ENCODE measurements around the gene ZNHIT6. TPM values are rescaled to one million over a fixed set of nuclear protein-coding genes. Genes with fewer than 3 reads are reported as not detected.

ZNHIT6 gene
- total and polyA plus RNA-seq, 2 donors (not counting 3 experiments of a cell fraction or from before 2014, with no cell fraction given), result 7.3 to 18.8 TPM

DNA sequence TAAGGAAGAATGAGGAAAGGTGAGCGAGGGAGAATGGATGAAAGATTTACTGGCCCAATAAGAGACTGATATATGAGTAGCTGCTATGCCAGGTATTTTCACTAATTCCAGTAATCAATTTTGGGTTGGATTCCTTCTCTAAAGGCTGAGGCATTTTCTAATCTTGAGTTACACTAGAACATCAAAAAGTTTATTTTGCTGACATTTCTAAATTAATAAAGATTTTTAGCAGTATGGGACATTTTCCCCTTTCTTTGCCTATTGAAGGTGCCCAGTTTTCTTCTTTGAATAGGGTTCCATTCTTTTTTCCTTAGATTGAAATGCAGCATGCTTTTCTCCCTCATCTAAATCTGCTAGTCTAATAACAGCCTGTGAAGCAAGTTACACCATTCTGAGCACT lies 52.9 kb downstream of the ZNHIT6 start:
- no peaks in the 10 kb centered on the region for H3K36me3 ChIP-seq (ENCODE audit: control insufficient read depth in 2 of 2, extremely low read depth in 1 of 2, insufficient read depth in 2 of 2, low read length in 2 of 2)
- no peaks in the 10 kb centered on the region for H3K27me3 ChIP-seq (ENCODE audit: control insufficient read depth in 2 of 2, insufficient read depth in 2 of 2, low read length in 2 of 2)
- no peak for FAIRE-seq
- TF ChIP-seq EZH2 (IDR thresholded peaks at IDR 0.05; ENCODE audit: borderline replicate concordance, low read depth, low read length, severe bottlenecking), result no peak
- TF ChIP-seq POLR2A (IDR thresholded peaks at IDR 0.05; ENCODE audit: low read depth, low read length), result no peak
- no peak for TF ChIP-seq GATA2 (IDR thresholded peaks at IDR 0.05; ENCODE audit: insufficient read depth, insufficient read length, low read depth, low read length)
- no peak for TF ChIP-seq JUN (IDR thresholded peaks at IDR 0.05; ENCODE audit: borderline replicate concordance, insufficient read depth, insufficient read length, low read depth)
- TF ChIP-seq POLR2AphosphoS5 (IDR thresholded peaks at IDR 0.05; ENCODE audit: insufficient read depth, low read depth, low read length), result no peak
- TF ChIP-seq, protein P1, sequence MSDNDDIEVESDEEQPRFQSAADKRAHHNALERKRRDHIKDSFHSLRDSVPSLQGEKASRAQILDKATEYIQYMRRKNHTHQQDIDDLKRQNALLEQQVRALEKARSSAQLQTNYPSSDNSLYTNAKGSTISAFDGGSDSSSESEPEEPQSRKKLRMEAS (IDR thresholded peaks at IDR 0.05; ENCODE audit: insufficient read depth, insufficient read length), result no peak
- TF ChIP-seq, protein P2, sequence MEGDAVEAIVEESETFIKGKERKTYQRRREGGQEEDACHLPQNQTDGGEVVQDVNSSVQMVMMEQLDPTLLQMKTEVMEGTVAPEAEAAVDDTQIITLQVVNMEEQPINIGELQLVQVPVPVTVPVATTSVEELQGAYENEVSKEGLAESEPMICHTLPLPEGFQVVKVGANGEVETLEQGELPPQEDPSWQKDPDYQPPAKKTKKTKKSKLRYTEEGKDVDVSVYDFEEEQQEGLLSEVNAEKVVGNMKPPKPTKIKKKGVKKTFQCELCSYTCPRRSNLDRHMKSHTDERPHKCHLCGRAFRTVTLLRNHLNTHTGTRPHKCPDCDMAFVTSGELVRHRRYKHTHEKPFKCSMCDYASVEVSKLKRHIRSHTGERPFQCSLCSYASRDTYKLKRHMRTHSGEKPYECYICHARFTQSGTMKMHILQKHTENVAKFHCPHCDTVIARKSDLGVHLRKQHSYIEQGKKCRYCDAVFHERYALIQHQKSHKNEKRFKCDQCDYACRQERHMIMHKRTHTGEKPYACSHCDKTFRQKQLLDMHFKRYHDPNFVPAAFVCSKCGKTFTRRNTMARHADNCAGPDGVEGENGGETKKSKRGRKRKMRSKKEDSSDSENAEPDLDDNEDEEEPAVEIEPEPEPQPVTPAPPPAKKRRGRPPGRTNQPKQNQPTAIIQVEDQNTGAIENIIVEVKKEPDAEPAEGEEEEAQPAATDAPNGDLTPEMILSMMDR (IDR thresholded peaks at IDR 0.05; ENCODE audit: extremely low read depth in 1 of 2, insufficient read depth in 1 of 2, low read depth in 1 of 2, low read length in 2 of 2), result no peak
- no peak for TF ChIP-seq FOS (IDR thresholded peaks at IDR 0.05; ENCODE audit: borderline replicate concordance, insufficient read depth, low read length)
- TF ChIP-seq MYC (IDR thresholded peaks at IDR 0.05; ENCODE audit: low read depth, low read length), result no peak
- peaks cover 12% of the 10 kb centered on the region for H3K4me1 ChIP-seq (ENCODE audit: control insufficient read depth, extremely low read depth, insufficient read depth, low read length)
- no peaks in the 10 kb centered on the region for H3K79me2 ChIP-seq (ENCODE audit: control insufficient read depth, insufficient read depth, low read length)
- no peak for DNase-seq (ENCODE audit: low read depth, low spot score)
- no peaks in the 10 kb centered on the region for H4K20me1 ChIP-seq (replicated peaks; ENCODE audit: control insufficient read depth, extremely low read depth, insufficient read depth, low read length)
- no peak overlapping the region for H3K27ac ChIP-seq (ENCODE audit: insufficient read depth, low read depth, low read length)
- intact Hi-C loops (cut with micrococcal nuclease) (no loop called here), dilution Hi-C loops (cut with MboI; ENCODE audit: extremely low pct_ligation_motif_present, low sequenced_read_pairs) (no loop called here)
- no TSS peak for BruUV-seq (replicated peaks)
- H3K4me3 ChIP-seq (replicated peaks in 1 of 3; ENCODE audit: insufficient read depth in 1 of 3, low read depth in 1 of 3, low read length in 3 of 3), result no peak overlapping the region
- H2AFZ ChIP-seq (ENCODE audit: low read depth, low read length), result no peak overlapping the region
- H3K9me1 ChIP-seq (replicated peaks; ENCODE audit: control insufficient read depth, extremely low read depth, insufficient read depth, low read length), result no peaks in the 10 kb centered on the region
- no peaks in the 10 kb centered on the region for H3K9me3 ChIP-seq (replicated peaks; ENCODE audit: control insufficient read depth, insufficient read depth, low read length)
- POLR2A ChIA-PET, result no interaction called here
- no peak overlapping the region for H3K9ac ChIP-seq (replicated peaks; ENCODE audit: extremely low read depth, insufficient read depth, low read length)
- CTCF ChIA-PET, result interaction anchor here (1.3 to 1.8 kb wide), 2 partner anchors 26 to 37 kb away, joined by 6 read pairs; no protein-coding TSS in a partner anchor
- no peak overlapping the region for H3K4me2 ChIP-seq (ENCODE audit: insufficient read depth, low read length)
